IMR-90 (cell line): Measurements from ENCODE around the gene RUNX2. TPM values are rescaled to one million over a fixed set of nuclear protein-coding genes. Genes with fewer than 3 reads are reported as not detected.

Experiments
- ATAC-seq: fragments of 200-7000 bp; cut with Tn5 transposase; 2 replicates; pipeline ENCODE4 v1.9.1; 2020; ENCODE audit warnings: low read depth, mild to moderate bottlenecking, moderate library complexity
- BruUV-seq: library from RNA; stranded (reverse); fragments of 400-500 nt; replicated peaks from 2 replicates; lab custom pipeline; 2021; lab: Mats Ljungman, UMichigan
- CTCF ChIA-PET: fragments of 300-600 bp; formaldehyde crosslinking; extraction: SDS; loops from one replicate; lab custom pipeline; 2021; ENCODE audit warnings: antibody characterized with exemption; lab: Yijun Ruan, JAX
- POLR2A ChIA-PET: fragments of 300-600 bp; sonication (Branson Sonifier 250); formaldehyde crosslinking; loops from one replicate; lab custom pipeline; 2022; ENCODE audit warnings: antibody characterized with exemption; ENCODE audit not compliant: unreplicated experiment; lab: Charles Lee
- DNase-seq: peaks from one replicate; pipeline ENCODE4 v3.0.0; 2013
- H2AFZ ChIP-seq: replicated peaks from 2 replicates; pipeline ENCODE3; 2013; ENCODE audit warnings: low read length, mild to moderate bottlenecking; ENCODE audit not compliant: poor library complexity
- H2AK5ac ChIP-seq: 2 replicates; pipeline ENCODE4 v1.6.1; 2013; ENCODE audit warnings: low read depth, low read length, inconsistent platforms
- H2AK9ac ChIP-seq: replicated peaks from 2 replicates; pipeline ENCODE3; 2013; ENCODE audit warnings: mild to moderate bottlenecking, low read depth, low read length, moderate library complexity; ENCODE audit not compliant: poor library complexity
- H2BK120ac ChIP-seq: 2 replicates; pipeline ENCODE4 v1.6.1; 2013; ENCODE audit warnings: low read depth, low read length, inconsistent platforms
- H2BK15ac ChIP-seq: 3 replicates; pipeline ENCODE4 v1.6.1; 2013; ENCODE audit warnings: low read depth, low read length, inconsistent platforms
- H2BK20ac ChIP-seq: 2 replicates; pipeline ENCODE4 v1.6.1; 2013; ENCODE audit warnings: low read depth, mild to moderate bottlenecking, inconsistent platforms, low read length, moderate library complexity
- H2BK5ac ChIP-seq: 2 replicates; pipeline ENCODE4 v1.6.1; 2013; ENCODE audit warnings: mild to moderate bottlenecking, low read depth, low read length, inconsistent platforms; ENCODE audit not compliant: poor library complexity, severe bottlenecking
- H3K14ac ChIP-seq: replicated peaks from 2 replicates; pipeline ENCODE4 v1.6.1; 2013; ENCODE audit warnings: low read depth, low read length, inconsistent platforms
- H3K18ac ChIP-seq: 2 replicates; pipeline ENCODE4 v1.6.1; 2013; ENCODE audit warnings: low read depth, low read length, control low read depth
- H3K23ac ChIP-seq: 2 replicates; pipeline ENCODE4 v1.6.1; 2013; ENCODE audit warnings: low read depth, low read length, inconsistent platforms
- H3K27ac ChIP-seq: 2 replicates; pipeline ENCODE4 v1.5.1; 2013; ENCODE audit warnings: mild to moderate bottlenecking, control low read depth, low read length; ENCODE audit not compliant: insufficient read depth
- H3K27me3 ChIP-seq: 2 replicates; pipeline ENCODE4 v1.6.1; 2013; ENCODE audit warnings: low read length; ENCODE audit not compliant: control insufficient read depth, insufficient read depth
- H3K36me3 ChIP-seq: 2 replicates; pipeline ENCODE4 v1.6.1; 2013; ENCODE audit warnings: low read length, mixed read lengths; ENCODE audit not compliant: control insufficient read depth, insufficient read depth
- H3K4ac ChIP-seq: 2 replicates; pipeline ENCODE4 v1.6.1; 2013; ENCODE audit warnings: low read depth, low read length, inconsistent platforms
- H3K4me1 ChIP-seq: 2 replicates; pipeline ENCODE4 v1.6.1; 2013; ENCODE audit warnings: low read length, mixed read lengths; ENCODE audit not compliant: control insufficient read depth, insufficient read depth
- H3K4me2 ChIP-seq: 2 replicates; pipeline ENCODE4 v1.6.1; 2013; ENCODE audit warnings: low read depth, mild to moderate bottlenecking, control low read depth, low read length, moderate library complexity
- H3K4me3 ChIP-seq: 2 replicates; pipeline ENCODE4 v1.5.1; 2013; ENCODE audit warnings: low read depth, mild to moderate bottlenecking, control low read depth, low read length, moderate library complexity; ENCODE audit not compliant: insufficient read depth
- H3K56ac ChIP-seq: 2 replicates; pipeline ENCODE4 v1.6.1; 2013; ENCODE audit warnings: low read length, inconsistent platforms; ENCODE audit not compliant: insufficient read depth; ENCODE audit errors: extremely low read depth
- H3K79me1 ChIP-seq, 2 experiments: 2 replicates each; pipeline ENCODE4 v1.6.1; 2013; ENCODE audit warnings: low read length in 2 of 2, inconsistent platforms in 1 of 2, low read depth in 1 of 2
- H3K9ac ChIP-seq: 2 replicates; pipeline ENCODE4 v1.6.1; 2013; ENCODE audit warnings: low read depth, low read length, control low read depth
- H3K9me1 ChIP-seq: 2 replicates; pipeline ENCODE4 v1.6.1; 2013; ENCODE audit warnings: low read length, inconsistent platforms; ENCODE audit not compliant: insufficient read depth
- H3K9me3 ChIP-seq: 2 replicates; pipeline ENCODE4 v1.6.1; 2013; ENCODE audit warnings: low read length; ENCODE audit not compliant: control insufficient read depth, insufficient read depth
- H4K20me1 ChIP-seq: 2 replicates; pipeline ENCODE4 v1.6.1; 2013; ENCODE audit warnings: low read length, inconsistent platforms; ENCODE audit not compliant: insufficient read depth
- H4K5ac ChIP-seq: 2 replicates; pipeline ENCODE4 v1.6.1; 2013; ENCODE audit warnings: mild to moderate bottlenecking, low read depth, low read length, control low read depth
- H4K8ac ChIP-seq, 2 experiments: 2 replicates each; pipeline ENCODE4 v1.6.1; 2013; ENCODE audit warnings: low read depth in 2 of 2, low read length in 2 of 2, control low read depth in 1 of 2, inconsistent platforms in 1 of 2
- H4K91ac ChIP-seq: 2 replicates; pipeline ENCODE4 v1.6.1; 2013; ENCODE audit warnings: low read depth, low read length, inconsistent platforms; ENCODE audit not compliant: insufficient read depth
- BHLHE40 ChIP-seq: fragments of 150-350 bp; IDR thresholded peaks from 2 replicates; pipeline ENCODE4 v1.6.1; 2016; ENCODE audit warnings: mild to moderate bottlenecking, low read depth, low read length
- CEBPB ChIP-seq: IDR thresholded peaks from 2 replicates; pipeline ENCODE4 v1.6.1; 2012; ENCODE audit warnings: low read depth, low read length, improper control_type of control experiment
- CHD1 ChIP-seq: IDR thresholded peaks from 2 replicates; pipeline ENCODE4 v1.6.1; 2012; ENCODE audit warnings: low read depth, low read length, improper control_type of control experiment
- ELK1 ChIP-seq: fragments of 150-350 bp; IDR thresholded peaks from 2 replicates; pipeline ENCODE4 v1.6.1; 2016; ENCODE audit warnings: low read depth, mild to moderate bottlenecking, low read length, moderate library complexity, borderline replicate concordance
- FOS ChIP-seq: fragments of 150-350 bp; IDR thresholded peaks from 2 replicates; pipeline ENCODE4 v1.6.1; 2016; ENCODE audit warnings: low read depth, low read length
- MAFK ChIP-seq: IDR thresholded peaks from 2 replicates; pipeline ENCODE4 v1.6.1; 2012; ENCODE audit warnings: low read depth, low read length, improper control_type of control experiment
- MAZ ChIP-seq: IDR thresholded peaks from 2 replicates; pipeline ENCODE4 v1.6.1; 2012; ENCODE audit warnings: low read depth, mild to moderate bottlenecking, low read length, improper control_type of control experiment, moderate library complexity, borderline replicate concordance
- MXI1 ChIP-seq: IDR thresholded peaks from 2 replicates; pipeline ENCODE4 v1.6.1; 2012; ENCODE audit warnings: low read depth, mild to moderate bottlenecking, low read length, moderate library complexity, borderline replicate concordance
- NFE2L2 ChIP-seq: fragments of 150-350 bp; IDR thresholded peaks from 2 replicates; pipeline ENCODE4 v1.6.1; 2016; ENCODE audit warnings: low read depth, mild to moderate bottlenecking, low read length
- POLR2A ChIP-seq: IDR thresholded peaks from 2 replicates; pipeline ENCODE4 v1.6.1; 2012; ENCODE audit warnings: mild to moderate bottlenecking, low read depth, low read length
- RAD21 ChIP-seq: IDR thresholded peaks from 2 replicates; pipeline ENCODE4 v1.6.1; 2012; ENCODE audit warnings: low read length, improper control_type of control experiment
- RCOR1 ChIP-seq: IDR thresholded peaks from 2 replicates; pipeline ENCODE4 v1.6.1; 2012; ENCODE audit warnings: mild to moderate bottlenecking, low read length, improper control_type of control experiment; ENCODE audit not compliant: insufficient replicate concordance
- RFX5 ChIP-seq: IDR thresholded peaks from 2 replicates; pipeline ENCODE4 v1.8.0; 2012; ENCODE audit warnings: low read depth, mild to moderate bottlenecking, low read length, moderate library complexity
- SMC3 ChIP-seq: fragments of 150-350 bp; IDR thresholded peaks from 2 replicates; pipeline ENCODE4 v1.6.1; 2016; ENCODE audit warnings: low read depth, mild to moderate bottlenecking, antibody characterized with exemption, low read length, moderate library complexity
- USF2 ChIP-seq: fragments of 150-350 bp; IDR thresholded peaks from 2 replicates; pipeline ENCODE4 v1.6.1; 2017; ENCODE audit warnings: mild to moderate bottlenecking, antibody characterized with exemption, low read length, low read depth
- WGBS, 2 experiments: methylation state at CpG; one replicate each; pipeline versions ENCODE4 v1.1.5 to v1.1.7; 2013; ENCODE audit warnings: missing lambda C conversion rate in 2 of 2; ENCODE audit not compliant: insufficient read length in 1 of 2; ENCODE audit errors: extremely low coverage in 2 of 2; 5-methylcytosine and 5-hydroxymethylcytosine counted together
- dilution Hi-C: fragments of 300-500 bp; cut with HindIII; formaldehyde crosslinking; loops from one replicate; pipeline ENCODE4 v1.14.3; 2018; ENCODE audit warnings: low sequenced_read_pairs; ENCODE audit not compliant: unreplicated experiment
- in situ Hi-C: fragments of 300-500 bp; cut with MboI; formaldehyde crosslinking; loops from 3 replicates; pipeline ENCODE4 v1.14.3; 2019; ENCODE audit warnings: low sequenced_read_pairs, inconsistent platforms, mixed read lengths
- intact Hi-C: fragments of 100-400 bp; cut with micrococcal nuclease; formaldehyde crosslinking; loops from 2 replicates; pipeline ENCODE4 v1.10.0; 2022
- polyA plus RNA-seq, 3 experiments: library from polyadenylated mRNA; depleted of rRNA; stranded (reverse); fragments of >200 nt; gene quantifications; 2 replicates each; pipeline ENCODE4 v1.2.3, GENCODE V29; 2012; ENCODE audit warnings: low replicate concordance in 1 of 3
- total RNA-seq: library from RNA; depleted of rRNA; stranded (reverse); fragments of >200 nt; gene quantifications from 2 replicates; pipeline ENCODE4 v1.2.3, GENCODE V29; 2012

Gene RUNX2
- total and polyA plus RNA-seq, 2 of the 4 experiments (the other 2 are of a cell fraction), result 2.3 to 4.7 TPM

GRCh38 chr6:45553730-45554344 is 225.7 kb downstream of the RUNX2 start:
- no peak overlapping the region for H3K4me3 ChIP-seq
- DNase-seq (no peak), ATAC-seq (no peak)
- peak overlapping the region; percentile 69 for H3K14ac ChIP-seq
- no peak overlapping the region for H4K5ac ChIP-seq
- H3K9me3 ChIP-seq, result no peaks in the 10 kb centered on the region
- in situ Hi-C loops (no loop called here), dilution Hi-C loops (no loop called here), intact Hi-C loops (no loop called here)
- H3K4ac ChIP-seq, result peak overlapping the region; percentile 58
- H3K27ac ChIP-seq, result no peak overlapping the region
- H2BK5ac ChIP-seq, result peak overlapping the region; percentile 85
- BruUV-seq, result no TSS peak
- H2BK120ac ChIP-seq, result 0 out of 2 replicates have a peak overlapping the region, but pooled peaks have one; percentile 6
- H3K36me3 ChIP-seq, result no peaks in the 10 kb centered on the region
- no peak overlapping the region for H3K4me2 ChIP-seq
- H4K8ac ChIP-seq, result peak overlapping the region; percentile 21 to 52; a peak in 2 of 4 replicates
- H3K4me1 ChIP-seq, result peaks cover 20% of the 10 kb centered on the region
- no peak overlapping the region for H3K9ac ChIP-seq
- H3K27me3 ChIP-seq, result no peaks in the 10 kb centered on the region
- TF ChIP-seq CHD1 (no peak), RAD21 (no peak), POLR2A (no peak), ELK1 (no peak), MAZ (no peak), BHLHE40 (no peak), CEBPB (no peak), RFX5 (no peak), RCOR1 (no peak), FOS (no peak), MAFK (no peak), SMC3 (no peak), MXI1 (no peak), USF2 (no peak), NFE2L2 (no peak)
- peak overlapping the region; percentile 33 for H3K23ac ChIP-seq
- H3K18ac ChIP-seq, result no peak overlapping the region
- H2AK5ac ChIP-seq, result peak overlapping the region; percentile 89; the same call in 1 of the 2 replicates
- no peak overlapping the region for H2AK9ac ChIP-seq
- no peaks in the 10 kb centered on the region for H4K20me1 ChIP-seq
- H3K79me1 ChIP-seq, result peaks cover 0 to 19% of the 10 kb centered on the region in 2 experiments; a peak in 2 of 4 replicates
- 100% methylated on average over 1 of the region's 4 CpGs; no CpG with 5 or more reads in 1 of the 2 experiments for WGBS, 2 experiments
- CTCF ChIA-PET, result no interaction called here
- no peak overlapping the region for H2AFZ ChIP-seq
- peak overlapping the region; percentile 65; the same call in 1 of the 3 replicates for H2BK15ac ChIP-seq
- H3K9me1 ChIP-seq, result peaks cover 17% of the 10 kb centered on the region
- no peak overlapping the region for H2BK20ac ChIP-seq
- POLR2A ChIA-PET, result no interaction called here
- H4K91ac ChIP-seq, result no peak overlapping the region; the same call in 1 of the 2 replicates
- no peak overlapping the region for H3K56ac ChIP-seq
